ENCODE results near the gene TPR.
A peak's percentile ranks its signal among the peaks of the same experiment; 100 is the strongest.

Gene TPR

GRCh38 chr1:186283374-186283773 lies 91.7 kb downstream of the TPR start:
- no peak for DNase-seq

GRCh38 chr1:186282466-186282865 lies 92.6 kb downstream of the TPR start:
- no peak for DNase-seq

- no peak for DNase-seq
Measured at GRCh38 chr1:186275822-186276221, 99.2 kb downstream of the TPR start.

GRCh38 chr1:186272486-186272885 lies 102.6 kb downstream of the TPR start:
- peak; percentile 48 for DNase-seq

- no peak for DNase-seq
Measured at GRCh38 chr1:186271032-186271431, 104.0 kb downstream of the TPR start.

Data from NCI-H526 treated with DMSO at 0.1 percent for 48 hours (cell line).